ENCODE results near the gene ARRDC2.
"Not testable (repeated sequence)": the region's sequence is repeated elsewhere in the genome, so short reads cannot be mapped to it uniquely, and the experiment has no call there.

ARRDC2 gene

DNA sequence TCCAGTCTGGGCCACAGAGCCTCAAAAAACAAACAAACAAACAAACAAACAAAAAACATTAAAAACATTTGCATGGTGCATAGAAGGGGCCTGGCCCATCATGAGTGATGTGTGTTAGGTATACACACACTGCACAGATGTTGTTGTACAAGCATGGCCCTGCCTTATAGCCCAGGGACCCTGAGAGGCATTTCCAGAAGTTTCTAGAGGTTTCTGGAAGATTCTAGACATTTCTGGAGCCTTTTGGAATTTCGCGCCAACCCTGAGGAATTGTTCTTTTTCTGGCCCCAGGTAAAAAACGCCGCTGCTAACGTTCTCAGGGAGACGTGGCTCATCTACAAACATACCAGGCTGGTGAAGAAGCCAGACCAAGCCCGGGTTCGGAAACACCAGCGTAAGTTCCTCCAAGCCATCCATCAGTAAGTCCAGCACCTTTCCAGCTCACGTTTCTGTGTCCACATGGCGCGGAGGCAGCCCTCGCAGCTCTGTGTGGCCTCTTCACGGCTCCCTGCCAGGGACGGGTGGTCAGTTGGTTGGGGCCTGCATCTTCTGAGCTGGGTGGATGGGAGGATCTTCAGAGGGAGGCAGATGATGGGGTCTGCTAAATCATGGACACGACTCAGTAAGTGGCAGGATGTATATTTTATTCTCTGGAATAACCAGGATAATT lies 18.4 kb upstream of the ARRDC2 start:
- in situ Hi-C loops (cut with MboI; ENCODE audit: low sequenced_read_pairs), result loop anchor here (5.0 to 10.0 kb wide), 2 partner anchors 52 to 125 kb away; no protein-coding TSS in a partner anchor

DNA sequence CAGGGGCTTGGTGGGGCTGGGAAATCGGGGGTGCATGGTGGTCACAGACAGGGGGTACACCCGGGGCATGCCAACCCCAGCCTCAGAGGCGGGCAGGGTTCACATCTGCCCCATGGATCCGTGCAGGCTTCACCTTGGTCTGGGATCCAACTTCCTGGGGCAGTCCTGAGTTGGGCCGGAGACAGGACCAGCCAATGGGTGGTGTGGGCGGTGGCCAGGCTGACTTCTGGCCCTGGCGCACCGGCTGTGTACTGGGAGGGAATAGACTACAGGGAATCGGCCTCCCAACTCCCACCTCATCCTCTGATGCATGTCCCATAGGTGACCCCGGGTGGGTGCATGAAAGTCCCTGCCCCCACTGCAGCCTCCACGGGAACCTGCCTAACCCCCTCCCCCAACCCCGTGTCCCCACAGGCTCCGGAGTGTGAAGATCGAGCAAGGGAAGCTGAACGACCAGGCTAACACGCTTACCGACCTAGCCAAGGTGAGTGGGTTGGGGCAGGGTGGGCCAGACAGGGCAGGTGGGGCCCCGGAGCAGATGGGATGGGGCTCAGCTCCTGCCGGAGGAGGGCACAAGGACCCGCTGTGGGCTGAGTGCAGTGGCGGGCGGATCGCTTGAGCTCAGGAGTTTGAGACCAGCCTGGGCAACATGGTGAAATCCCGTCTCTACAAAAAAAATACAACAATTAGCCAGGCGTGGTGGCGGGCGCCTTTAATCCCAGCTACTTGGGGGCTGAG lies 14.7 kb upstream of the ARRDC2 start:
- in situ Hi-C loops (cut with MboI; ENCODE audit: low sequenced_read_pairs), result loop anchor here (5.0 to 10.0 kb wide), 2 partner anchors 56 to 128 kb away; no protein-coding TSS in a partner anchor

DNA sequence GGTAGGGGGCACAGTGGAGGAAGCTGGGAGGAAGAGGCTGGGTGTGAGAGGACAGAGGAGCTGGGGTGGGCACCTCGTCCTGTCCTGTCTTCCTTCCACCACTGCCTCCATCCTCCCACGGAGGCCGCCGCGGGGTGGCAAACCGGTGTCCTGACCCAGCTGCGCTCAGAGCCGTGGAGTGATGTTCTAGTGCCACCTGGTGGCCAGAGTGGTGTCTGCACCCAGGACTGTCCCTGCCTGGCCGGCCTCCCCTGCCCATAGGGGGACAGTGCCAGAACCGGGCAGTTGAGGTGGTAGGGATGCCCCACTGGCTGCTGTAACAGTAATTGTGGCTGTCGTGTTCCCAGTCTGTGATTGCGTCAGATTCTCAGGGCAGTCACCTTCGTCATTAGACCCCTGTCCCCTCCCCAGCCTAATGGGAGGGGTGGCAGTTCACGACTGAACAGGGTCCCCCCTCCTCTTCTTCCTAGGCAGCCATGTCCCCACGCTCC lies 11.1 kb upstream of the ARRDC2 start:
- in situ Hi-C loops (cut with MboI; ENCODE audit: low sequenced_read_pairs), result loop anchor here (10.0 kb wide), 1 partner anchor 132 kb away; no protein-coding TSS in a partner anchor

DNA sequence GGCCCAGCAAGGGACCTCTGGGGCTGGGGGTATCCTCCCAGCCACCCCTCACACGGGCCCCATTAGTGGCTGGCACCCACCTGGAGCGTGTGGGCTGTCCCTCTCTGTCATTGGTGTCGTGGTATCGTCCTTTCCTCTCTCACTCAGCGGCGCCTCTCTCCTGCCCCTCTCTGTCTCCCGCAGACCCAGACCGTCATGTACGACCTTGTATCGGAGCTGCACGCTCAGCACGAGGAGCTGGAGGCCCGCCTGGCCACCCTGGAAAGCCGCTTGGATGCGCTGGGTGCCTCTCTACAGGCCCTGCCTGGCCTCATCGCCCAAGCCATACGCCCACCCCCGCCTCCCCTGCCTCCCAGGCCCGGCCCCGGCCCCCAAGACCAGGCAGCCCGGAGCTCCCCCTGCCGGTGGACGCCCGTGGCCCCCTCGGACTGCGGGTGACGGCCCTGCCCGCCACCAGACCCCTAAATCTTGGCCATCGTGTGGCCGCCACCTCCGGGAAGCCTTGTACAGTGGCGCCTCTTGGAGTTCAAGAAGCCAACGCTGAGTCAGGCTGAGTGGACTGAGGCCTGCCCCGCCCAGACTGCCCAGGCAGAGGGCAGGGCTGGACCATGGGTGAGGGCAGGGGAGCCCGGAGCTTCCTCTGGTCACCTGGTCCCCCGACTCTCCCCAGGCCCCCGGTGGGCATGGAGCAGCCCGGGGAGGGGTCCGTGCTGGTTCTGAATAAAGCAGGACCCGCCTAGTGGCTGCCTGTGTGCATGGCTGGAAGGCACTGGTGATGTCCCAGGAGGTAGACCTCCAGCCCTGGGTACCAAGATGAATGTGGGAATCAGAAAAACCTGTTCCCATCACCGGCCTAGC lies 9.8 kb upstream of the ARRDC2 start:
- in situ Hi-C loops (cut with MboI; ENCODE audit: low sequenced_read_pairs), result loop anchor here (10.0 kb wide), 1 partner anchor 133 kb away; no protein-coding TSS in a partner anchor

DNA sequence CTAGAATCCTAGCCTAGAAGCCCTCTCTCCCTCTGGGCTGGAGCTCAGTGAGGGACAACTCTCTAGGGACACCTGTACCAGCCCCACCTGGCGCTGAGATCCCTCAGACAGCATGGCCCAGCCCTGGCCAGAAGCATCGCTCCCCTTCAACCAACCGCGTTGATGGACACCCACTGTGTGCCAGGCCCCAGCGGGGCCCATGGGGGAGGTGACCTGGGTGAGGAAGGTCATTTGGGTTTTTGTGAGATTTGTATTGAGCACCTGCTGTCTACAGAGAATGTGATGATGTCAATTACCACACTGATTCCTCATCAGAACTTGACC lies 9.2 kb upstream of the ARRDC2 start:
- in situ Hi-C loops (cut with MboI; ENCODE audit: low sequenced_read_pairs), result loop anchor here (10.0 kb wide), 1 partner anchor 134 kb away; no protein-coding TSS in a partner anchor

DNA sequence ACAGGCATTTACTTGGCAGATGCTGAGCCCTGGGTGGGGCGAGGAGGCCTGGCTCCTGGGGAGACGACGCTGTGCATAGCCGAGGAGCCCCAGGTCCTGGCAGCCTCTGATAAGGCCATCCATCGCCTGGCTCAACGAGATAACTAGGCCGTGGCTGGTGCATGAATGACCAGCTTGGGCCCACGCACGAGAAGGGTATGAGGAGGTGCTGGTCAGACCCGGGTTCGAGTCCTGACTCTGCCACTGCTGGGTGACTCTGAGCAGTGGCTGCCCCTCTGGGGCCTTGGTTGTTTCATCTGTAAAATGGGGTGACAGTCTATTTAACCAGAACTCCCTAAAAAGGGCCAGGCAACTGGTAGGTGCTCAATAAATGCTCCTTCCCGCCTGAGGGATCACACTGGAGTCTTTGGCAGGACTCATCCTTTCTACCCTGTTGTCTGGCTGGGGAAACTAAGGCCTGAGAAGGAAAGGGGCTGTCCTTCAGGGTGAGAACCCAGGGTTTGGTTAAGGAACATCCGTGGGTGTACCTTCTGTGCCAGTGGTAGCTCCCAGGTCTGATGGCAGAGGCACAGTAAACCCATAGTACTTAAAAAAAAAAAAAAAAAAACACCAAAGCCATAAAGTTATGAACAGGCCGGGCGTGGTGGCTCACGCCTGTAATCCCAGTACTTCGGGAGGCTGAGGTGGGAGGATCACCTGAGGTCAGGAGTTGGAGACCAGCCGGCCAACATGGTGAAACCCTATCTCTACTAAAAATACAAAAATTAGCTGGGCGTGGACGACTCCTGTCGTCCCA lies 8.1 kb upstream of the ARRDC2 start:
- in situ Hi-C loops (cut with MboI; ENCODE audit: low sequenced_read_pairs), result loop anchor here (5.0 to 10.0 kb wide), 2 partner anchors 57 to 135 kb away; no protein-coding TSS in a partner anchor

DNA sequence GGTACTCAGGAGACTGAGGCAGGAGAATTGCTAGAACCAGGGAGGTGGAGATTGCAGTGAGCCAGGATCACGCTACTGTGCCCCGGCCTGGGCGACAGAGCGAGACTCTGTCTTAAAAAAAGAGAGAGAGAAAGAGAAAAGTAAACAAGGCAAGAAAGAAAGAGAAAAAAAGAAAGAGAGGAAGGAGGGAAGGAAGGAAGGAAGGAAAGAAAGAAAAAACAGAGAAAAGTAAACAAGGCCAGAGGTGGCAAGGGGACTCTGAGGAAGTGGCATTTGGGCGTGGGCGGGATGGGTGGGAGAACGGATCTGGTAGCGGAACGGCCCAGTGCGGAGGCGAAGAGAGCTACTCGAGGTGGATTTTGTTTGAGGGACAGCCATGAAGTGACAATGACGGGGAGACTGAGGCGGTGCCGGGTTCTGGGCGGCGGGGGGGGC lies 7.5 kb upstream of the ARRDC2 start:
- in situ Hi-C loops (cut with MboI; ENCODE audit: low sequenced_read_pairs), result loop anchor here (5.0 kb wide), 1 partner anchor 57 kb away; no protein-coding TSS in a partner anchor

DNA sequence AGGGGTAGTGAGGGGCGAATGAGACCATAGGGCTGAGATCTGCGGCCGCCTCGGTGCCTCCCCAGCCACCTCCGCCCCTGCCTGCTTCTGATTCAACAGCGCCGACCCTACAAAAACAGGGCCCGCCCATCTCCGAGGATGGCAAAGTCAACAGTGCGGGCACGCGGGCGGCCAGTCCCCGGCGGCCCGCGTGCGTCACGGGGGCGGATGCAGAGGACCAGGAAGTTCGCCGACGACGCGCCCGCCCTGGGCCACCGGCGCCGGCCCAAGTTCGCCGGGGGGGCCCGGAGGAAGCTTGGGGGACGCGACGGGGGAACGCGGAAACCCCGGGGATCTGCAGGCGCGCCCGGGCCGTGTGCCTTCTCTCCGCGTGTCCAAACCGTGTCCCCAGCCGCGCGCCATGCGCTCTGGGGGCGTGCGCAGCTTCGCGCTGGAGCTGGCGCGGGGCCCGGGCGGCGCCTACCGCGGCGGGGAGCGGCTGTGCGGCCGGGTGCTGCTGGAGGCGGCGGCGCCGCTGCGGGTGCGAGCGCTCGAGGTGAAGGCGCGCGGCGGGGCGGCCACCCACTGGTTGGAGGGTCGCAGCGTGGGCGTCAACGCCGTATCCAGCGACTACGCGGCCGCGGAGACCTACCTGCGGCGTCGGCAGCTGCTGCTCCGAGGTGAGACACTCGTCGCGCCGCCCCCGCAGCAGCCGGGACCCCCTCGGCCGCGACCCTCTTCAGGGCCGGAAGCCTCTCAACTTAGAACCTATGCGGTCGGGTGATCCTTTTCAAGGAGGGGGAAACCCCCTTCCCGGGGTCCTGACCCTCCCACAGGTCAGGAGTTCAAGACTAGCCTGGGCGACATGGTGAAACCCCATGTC lies 6.8 kb upstream of the ARRDC2 start:
- in situ Hi-C loops (cut with MboI; ENCODE audit: low sequenced_read_pairs), result loop anchor here (5.0 kb wide), 1 partner anchor 56 kb away; no protein-coding TSS in a partner anchor

DNA sequence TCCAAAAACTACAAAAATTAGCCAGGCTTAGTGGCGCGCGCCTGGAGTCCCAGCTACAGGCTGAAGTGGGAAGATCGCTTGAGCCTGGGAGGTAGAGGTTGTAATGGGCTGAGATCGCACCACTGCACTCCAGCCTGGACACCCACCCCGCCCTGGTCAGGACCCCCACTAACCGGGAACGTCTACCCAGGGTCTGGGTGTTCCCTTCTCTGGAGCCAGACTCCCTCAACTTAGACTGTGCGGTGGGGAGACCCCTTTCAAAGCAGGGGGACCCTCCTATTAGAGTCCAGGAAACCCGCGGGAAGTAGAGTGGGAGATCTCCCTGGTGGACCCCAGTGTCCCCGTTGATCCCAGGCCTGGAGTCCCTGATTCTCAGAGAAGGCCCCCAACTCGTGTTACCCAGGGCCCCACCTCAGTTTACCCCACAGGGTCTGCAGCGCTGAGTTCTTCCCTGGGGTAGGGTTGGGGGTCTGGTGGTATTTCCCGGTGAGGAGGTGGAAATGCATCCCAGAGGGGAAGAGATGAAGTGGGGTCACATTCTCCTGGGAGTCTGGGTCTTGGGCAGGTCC lies 6.1 kb upstream of the ARRDC2 start:
- in situ Hi-C loops (cut with MboI; ENCODE audit: low sequenced_read_pairs), result loop anchor here (5.0 kb wide), 1 partner anchor 55 kb away; no protein-coding TSS in a partner anchor

DNA sequence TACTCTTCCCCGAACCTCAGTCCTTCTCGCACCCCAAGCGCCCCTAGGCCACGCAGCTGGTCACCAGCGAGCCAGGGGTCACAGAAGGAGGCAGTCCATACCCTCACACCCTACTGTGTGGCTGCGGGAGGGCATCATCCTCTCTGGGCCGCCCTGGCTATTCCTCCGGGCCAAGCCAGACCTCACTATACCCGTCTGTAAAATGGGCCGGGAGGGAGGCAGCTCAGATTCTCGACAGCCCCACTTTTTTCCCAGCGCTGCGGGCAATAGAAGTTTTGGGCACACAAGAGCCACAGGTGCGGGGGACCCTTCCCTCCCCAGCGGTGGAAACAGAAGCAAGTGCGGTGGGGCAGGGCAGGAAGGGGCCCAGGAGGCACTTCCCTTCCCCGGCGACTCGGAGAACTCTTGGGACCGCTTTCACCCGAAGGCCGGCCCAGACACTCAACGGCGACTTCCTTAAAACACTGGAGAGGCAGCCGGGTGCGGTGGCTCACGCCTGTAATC lies 5.6 kb upstream of the ARRDC2 start:
- in situ Hi-C loops (cut with MboI; ENCODE audit: low sequenced_read_pairs), result loop anchor here (5.0 kb wide), 1 partner anchor 55 kb away; no protein-coding TSS in a partner anchor

DNA sequence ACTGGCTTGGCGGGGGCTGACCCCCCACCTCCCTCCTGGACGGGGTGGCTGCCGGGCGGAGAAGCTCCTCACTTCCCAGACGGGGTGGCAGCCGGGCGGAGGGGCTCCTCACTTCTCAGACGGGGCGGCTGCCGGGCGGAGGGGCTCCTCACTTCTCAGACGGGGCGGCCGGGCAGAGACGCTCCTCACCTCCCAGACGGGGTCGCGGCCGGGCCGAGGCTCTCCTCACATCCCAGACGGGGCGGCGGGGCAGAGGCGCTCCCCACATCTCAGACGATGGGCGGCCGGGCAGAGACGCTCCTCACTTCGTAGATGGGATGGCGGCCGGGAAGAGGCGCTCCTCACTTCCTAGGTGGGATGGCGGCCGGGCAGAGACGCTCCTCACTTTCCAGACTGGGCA lies 2.2 kb upstream of the ARRDC2 start:
- in situ Hi-C loops (cut with MboI; ENCODE audit: low sequenced_read_pairs), result not testable (repeated sequence)

DNA sequence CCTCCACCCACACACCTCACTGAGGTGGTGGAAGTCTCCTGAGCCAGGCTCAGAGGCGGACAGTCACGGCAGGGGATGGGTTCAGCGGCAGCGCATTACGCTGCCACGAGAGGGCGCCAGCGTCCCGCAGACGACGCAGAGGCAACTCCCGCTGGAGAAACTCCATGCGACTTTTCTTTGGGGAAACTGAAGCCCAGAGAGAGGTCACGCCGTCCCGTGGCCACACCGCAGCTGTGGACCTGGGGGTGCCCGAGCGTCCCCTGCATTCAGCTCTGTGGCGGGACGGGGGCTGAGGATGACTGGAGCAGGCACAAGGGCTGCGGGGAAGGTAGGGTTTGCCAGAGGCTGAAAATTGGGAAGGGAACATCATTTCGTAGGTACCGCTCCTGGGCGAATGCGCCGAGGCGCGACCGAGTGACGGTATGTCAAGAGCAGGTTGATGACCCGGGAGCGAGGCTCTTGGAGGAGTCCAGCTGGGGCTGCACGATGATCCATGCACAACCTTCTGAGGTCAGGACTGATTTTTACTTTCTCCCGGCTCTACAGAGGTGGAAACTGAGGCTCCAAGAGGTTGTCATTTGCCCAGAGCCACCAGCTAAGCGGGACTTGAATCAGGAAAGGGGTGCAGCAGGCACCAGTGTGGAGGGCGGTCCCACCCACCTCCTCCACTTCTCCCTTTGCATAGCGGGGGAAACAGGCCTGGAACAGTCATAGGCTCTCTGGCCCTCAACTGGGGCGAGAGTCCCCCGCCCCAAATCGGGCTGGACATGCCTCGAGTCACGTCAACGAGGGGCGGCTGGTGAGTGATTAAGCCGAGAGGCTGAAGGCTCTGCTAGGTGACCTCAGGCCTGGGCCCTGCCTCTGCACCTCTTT lies 690 bp upstream of the ARRDC2 start:
- in situ Hi-C loops (cut with MboI; ENCODE audit: low sequenced_read_pairs), result no loop called here

DNA sequence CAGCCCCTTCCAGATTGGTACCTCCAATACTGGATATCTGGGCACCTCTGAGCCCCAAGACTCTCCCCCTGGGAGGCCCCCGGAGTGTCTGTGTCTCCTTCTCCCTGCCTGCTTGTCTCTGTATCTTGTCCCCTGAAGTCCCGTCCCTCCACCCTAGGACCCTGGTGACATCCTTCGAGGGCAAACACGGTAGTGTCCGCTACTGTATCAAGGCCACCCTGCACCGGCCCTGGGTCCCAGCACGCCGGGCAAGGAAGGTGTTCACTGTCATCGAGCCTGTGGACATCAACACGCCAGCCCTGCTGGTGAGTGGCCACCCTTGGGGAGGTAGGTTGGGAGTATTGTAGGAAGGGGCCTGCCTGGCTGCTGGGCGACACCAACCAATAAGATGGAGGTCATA lies 844 bp downstream of the ARRDC2 start:
- in situ Hi-C loops (cut with MboI; ENCODE audit: low sequenced_read_pairs), result no loop called here

DNA sequence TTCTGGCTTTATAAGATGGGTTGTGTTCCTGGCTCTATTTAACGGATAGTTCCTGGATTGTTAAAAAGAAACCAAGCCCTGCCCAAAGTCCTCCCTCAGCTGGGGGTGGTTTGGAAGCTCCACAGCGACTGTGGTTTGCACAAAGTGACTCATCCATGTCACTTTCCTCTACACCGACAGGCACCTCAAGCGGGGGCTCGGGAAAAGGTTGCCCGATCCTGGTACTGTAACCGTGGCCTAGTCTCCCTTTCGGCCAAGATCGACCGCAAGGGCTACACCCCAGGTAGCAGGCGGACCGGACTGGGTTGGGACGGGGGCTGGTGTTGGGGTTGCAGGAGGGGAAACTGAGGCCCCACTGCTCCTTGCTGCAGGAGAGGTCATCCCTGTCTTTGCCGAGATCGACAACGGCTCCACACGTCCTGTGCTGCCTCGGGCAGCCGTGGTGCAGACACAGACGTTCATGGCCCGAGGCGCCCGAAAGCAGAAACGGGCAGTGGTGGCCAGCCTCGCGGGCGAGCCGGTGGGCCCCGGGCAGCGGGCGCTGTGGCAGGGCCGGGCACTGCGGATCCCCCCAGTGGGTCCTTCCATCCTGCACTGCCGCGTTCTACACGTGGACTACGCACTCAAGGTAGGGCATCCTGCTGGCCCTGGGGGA lies 1.6 kb downstream of the ARRDC2 start:
- in situ Hi-C loops (cut with MboI; ENCODE audit: low sequenced_read_pairs), result no loop called here

DNA sequence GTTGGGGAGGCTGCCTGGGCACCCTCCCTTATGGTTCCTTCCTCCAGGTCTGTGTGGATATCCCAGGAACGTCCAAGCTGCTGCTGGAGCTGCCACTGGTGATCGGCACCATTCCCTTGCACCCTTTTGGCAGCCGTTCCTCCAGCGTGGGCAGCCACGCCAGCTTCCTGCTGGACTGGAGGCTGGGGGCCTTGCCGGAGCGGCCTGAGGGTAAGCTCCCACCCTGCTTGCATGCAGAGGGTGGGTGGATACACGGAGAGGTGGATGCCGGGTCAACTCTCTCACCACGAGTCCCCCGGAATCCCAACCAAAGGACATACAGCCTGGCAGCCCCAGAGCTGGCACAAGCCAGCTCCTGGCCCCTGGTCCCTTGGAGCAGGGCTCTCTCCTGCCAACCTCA lies 2.2 kb downstream of the ARRDC2 start:
- in situ Hi-C loops (cut with MboI; ENCODE audit: low sequenced_read_pairs), result no loop called here

DNA sequence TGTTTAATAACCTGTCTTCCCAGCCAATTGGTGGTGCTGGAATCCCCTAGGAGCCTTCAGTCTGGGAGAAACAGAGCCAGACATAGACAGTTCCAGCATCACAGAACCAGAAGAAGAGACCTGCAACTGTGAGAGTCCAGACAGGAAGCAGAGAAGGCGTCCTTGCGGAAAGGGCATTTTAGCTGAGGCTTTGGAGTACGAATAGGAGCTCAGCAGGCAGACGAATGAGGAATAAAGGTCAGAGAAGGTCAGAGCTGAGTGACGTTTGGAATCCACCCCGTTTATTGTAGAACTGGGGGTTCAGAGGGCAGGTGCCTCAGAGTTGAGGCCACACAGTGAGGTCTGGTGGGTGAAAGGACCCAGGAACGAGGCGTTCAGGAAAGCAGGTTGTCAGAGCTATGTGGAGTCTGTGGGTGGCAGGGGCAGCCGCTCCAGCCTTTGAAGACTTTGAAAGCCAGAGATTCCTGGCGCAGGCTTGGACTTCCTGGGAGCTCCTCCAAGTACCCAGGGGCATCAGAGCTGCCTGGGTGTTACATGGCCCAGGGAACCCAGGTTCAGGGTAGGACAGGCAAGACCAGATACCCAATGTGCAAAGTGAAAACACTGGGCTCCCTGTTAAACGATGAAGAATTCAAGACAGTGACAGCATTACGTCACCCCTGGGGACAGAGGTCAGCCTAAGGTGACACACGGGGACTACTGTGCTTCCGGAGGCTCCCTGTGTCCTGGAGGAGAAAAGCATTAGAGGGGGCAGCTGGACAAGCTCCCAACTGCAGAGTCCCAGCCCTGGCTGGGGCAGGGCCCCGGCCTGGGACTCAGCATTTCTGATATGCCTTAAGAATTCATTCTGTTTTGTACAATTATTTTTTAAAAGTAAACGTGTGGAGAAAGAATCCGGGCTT lies 5.5 kb downstream of the ARRDC2 start:
- in situ Hi-C loops (cut with MboI; ENCODE audit: low sequenced_read_pairs), result no loop called here
